Upper lobe of left lung (tissue), 6 donors: ENCODE data around the gene TLR9. TPM values are rescaled to one million over a fixed set of nuclear protein-coding genes. Genes with fewer than 3 reads are reported as not detected.

Experiments
- ATAC-seq, 2 donors: fragments of 200-7000 bp; cut with Tn5 transposase; one replicate each; pipeline ENCODE4 v1.9.1; 2022; ENCODE audit warnings: mild to moderate bottlenecking in 2 of 2, moderate library complexity in 2 of 2; ENCODE audit not compliant: low FRiP score in 2 of 2
- DNase-seq, 2 donors: peaks; one replicate each; pipeline ENCODE4 v3.0.0-alpha.2; 2019 to 2020
- H3K27ac ChIP-seq, 4 donors: fragments of 200-600 bp; sonication (generic); one replicate each; pipeline ENCODE4 v1.5.1; 2016 to 2019
- H3K27me3 ChIP-seq, 4 donors: fragments of 200-600 bp; sonication (generic); one replicate each; pipeline ENCODE4 v1.5.1; 2017 to 2019
- H3K36me3 ChIP-seq, 4 donors: fragments of 200-600 bp; sonication (generic); one replicate each; pipeline ENCODE4 v1.5.1; 2016 to 2019
- H3K4me1 ChIP-seq, 4 donors: fragments of 200-600 bp; sonication (generic); one replicate each; pipeline ENCODE4 v1.5.1; 2018 to 2019
- H3K4me3 ChIP-seq, 4 donors: fragments of 200-600 bp; sonication (generic); one replicate each; pipeline ENCODE4 v1.5.1; 2017 to 2019; ENCODE audit warnings: mild to moderate bottlenecking in 2 of 4, moderate library complexity in 1 of 4
- H3K9me3 ChIP-seq, 4 donors: fragments of 200-600 bp; sonication (generic); one replicate each; pipeline ENCODE4 v1.5.1; 2018 to 2019
- EP300 ChIP-seq, 4 donors: sonication (generic); formaldehyde crosslinking; IDR thresholded peaks; one replicate each; pipeline ENCODE4 v1.5.1; 2017; ENCODE audit warnings: antibody characterized with exemption in 4 of 4, control low read depth in 2 of 4
- POLR2A ChIP-seq, 4 donors: fragments of 450-650 bp; IDR thresholded peaks; one replicate each; pipeline ENCODE4 v1.5.1; 2016 to 2017; ENCODE audit warnings: antibody characterized with exemption in 4 of 4, mild to moderate bottlenecking in 2 of 4
- POLR2AphosphoS5 ChIP-seq, 2 donors: sonication (generic); formaldehyde crosslinking; IDR thresholded peaks; one replicate each; pipeline ENCODE4 v1.5.1; 2017; ENCODE audit warnings: antibody characterized with exemption in 2 of 2
- WGBS, 2 donors: methylation state at CpG; one replicate each; pipeline ENCODE4 v1.1.5; 2017 to 2018; 5-methylcytosine and 5-hydroxymethylcytosine counted together
- total RNA-seq, 6 donors: library from RNA; depleted of rRNA in 4 of 6; stranded (reverse); fragments of >200 nt in 4 of 6; gene quantifications; one replicate each; pipeline versions ENCODE4 v1.1.0 to v1.2.1, GENCODE V29; 2016 to 2021
- TF ChIP-seq, protein P1 (sequence below), 6 experiments: fragments of 450-650 bp in 4 of 6; fragments of 200-600 bp in 2 of 6; sonication (generic) in 2 of 6; IDR thresholded peaks; one replicate each; pipeline ENCODE4 v1.5.1; 2016 to 2019; ENCODE audit warnings: antibody characterized with exemption in 6 of 6
- donor health status: DM: no; HTN: no; CAD: no; lungs with moderate emphysema.
- donor health status: DM: no; HTN: yes; CAD: no; lungs with severe emphysema.

Gene TLR9
- total RNA-seq, 6 donors from 2014 or later = 0.29 to 1.1 TPM; not detected in 4

- H3K36me3 ChIP-seq = peaks cover 25 to 69% (median 53%) of the 10 kb centered on the region in 4 donors
- no peak overlapping the region for H3K4me3 ChIP-seq
- peak in 1 of 4 donors; percentile 15 for TF ChIP-seq EP300 (IDR thresholded peaks at IDR 0.05)
- no peak for TF ChIP-seq POLR2A (IDR thresholded peaks at IDR 0.05)
- peak in 1 of 2 donors; percentile 27 for TF ChIP-seq POLR2AphosphoS5 (IDR thresholded peaks at IDR 0.05)
- WGBS, 2 donors = 68 to 76% methylated on average over 7 of the region's 7 CpGs
- no peak for ATAC-seq
- no peak for DNase-seq
- no peaks in the 10 kb centered on the region for H3K9me3 ChIP-seq
- H3K4me1 ChIP-seq = peaks cover 50 to 68% (median 52%) of the 10 kb centered on the region in 4 donors
- peak overlapping the region; percentile 22 to 73 (median 32) for H3K27ac ChIP-seq
- no peaks in the 10 kb centered on the region for H3K27me3 ChIP-seq
Observed at GRCh38 chr3:52268036-52268435, 42.6 kb upstream of the TLR9 start.

DNA sequence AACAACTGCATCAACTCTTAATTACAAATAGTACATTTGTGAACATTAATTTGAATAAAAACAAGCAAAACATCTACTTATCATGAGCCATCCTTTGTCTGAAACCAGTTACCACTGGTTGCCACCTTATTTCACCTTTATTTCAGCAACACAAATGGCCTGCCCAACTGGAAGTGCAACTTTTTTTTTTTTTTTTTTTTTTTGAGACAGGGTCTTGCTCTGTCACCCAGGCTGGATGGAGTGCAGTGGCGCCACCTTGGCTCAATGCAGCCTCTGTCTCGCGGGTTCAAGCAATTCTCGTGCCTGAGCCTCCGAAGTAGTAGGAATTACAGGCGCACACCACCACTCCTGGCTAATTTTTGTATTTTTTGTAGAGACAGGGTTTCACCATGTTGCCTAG, 39.9 kb upstream of the TLR9 start:
- ATAC-seq (no peak), DNase-seq (no peak)
- WGBS, 2 donors = 89% methylated on average over 6 of the region's 6 CpGs
- Histone ChIP-seq H3K27me3 (no peaks in the 10 kb centered on the region), H3K4me1 (peaks cover 25 to 45% (median 26%) of the 10 kb centered on the region in 4 donors), H3K4me3 (no peak overlapping the region), H3K36me3 (peaks cover 34 to 91% (median 75%) of the 10 kb centered on the region in 4 donors), H3K9me3 (no peaks in the 10 kb centered on the region), H3K27ac (peak overlapping the region in 1 of 4 donors; percentile 13)
- TF ChIP-seq POLR2A (IDR thresholded peaks at IDR 0.05) (no peak), POLR2AphosphoS5 (IDR thresholded peaks at IDR 0.05) (no peak), EP300 (IDR thresholded peaks at IDR 0.05) (no peak)
- TF ChIP-seq, protein P1, sequence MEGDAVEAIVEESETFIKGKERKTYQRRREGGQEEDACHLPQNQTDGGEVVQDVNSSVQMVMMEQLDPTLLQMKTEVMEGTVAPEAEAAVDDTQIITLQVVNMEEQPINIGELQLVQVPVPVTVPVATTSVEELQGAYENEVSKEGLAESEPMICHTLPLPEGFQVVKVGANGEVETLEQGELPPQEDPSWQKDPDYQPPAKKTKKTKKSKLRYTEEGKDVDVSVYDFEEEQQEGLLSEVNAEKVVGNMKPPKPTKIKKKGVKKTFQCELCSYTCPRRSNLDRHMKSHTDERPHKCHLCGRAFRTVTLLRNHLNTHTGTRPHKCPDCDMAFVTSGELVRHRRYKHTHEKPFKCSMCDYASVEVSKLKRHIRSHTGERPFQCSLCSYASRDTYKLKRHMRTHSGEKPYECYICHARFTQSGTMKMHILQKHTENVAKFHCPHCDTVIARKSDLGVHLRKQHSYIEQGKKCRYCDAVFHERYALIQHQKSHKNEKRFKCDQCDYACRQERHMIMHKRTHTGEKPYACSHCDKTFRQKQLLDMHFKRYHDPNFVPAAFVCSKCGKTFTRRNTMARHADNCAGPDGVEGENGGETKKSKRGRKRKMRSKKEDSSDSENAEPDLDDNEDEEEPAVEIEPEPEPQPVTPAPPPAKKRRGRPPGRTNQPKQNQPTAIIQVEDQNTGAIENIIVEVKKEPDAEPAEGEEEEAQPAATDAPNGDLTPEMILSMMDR (IDR thresholded peaks at IDR 0.05) = no peak

DNA sequence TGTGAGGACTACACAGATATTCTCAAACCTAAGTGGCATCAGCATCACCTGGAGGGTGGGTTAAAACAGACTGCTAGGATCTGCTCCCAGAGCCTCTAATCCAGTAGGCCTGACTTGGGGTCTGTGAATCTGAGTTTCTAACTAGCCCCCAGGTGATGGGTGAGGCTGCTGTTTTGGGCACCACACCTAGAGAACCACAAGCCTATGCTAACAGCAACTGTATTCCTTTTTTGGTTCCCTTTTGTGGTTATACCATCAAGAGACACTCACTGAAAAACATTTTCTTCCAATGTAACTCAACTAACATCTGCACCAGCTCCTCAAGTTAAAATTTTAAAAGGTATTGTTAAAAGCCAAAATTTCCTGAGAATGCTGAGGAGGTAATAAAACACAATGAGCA, 37.0 kb upstream of the TLR9 start:
- H3K36me3 ChIP-seq = peaks cover 63 to 99% (median 87%) of the 10 kb centered on the region in 4 donors

GRCh38 chr3:52259448-52259847, 34.0 kb upstream of the TLR9 start:
- peaks cover 69 to 100% (median 85%) of the 10 kb centered on the region in 4 donors for H3K36me3 ChIP-seq
- ATAC-seq = no peak
- 96 to 97% methylated on average over 4 of the region's 4 CpGs for WGBS, 2 donors

More for the DNA sequence above, 37.0 kb upstream of the TLR9 start:
- ATAC-seq (no peak), DNase-seq (no peak)
- no peak for TF ChIP-seq EP300 (IDR thresholded peaks at IDR 0.05)
- TF ChIP-seq POLR2AphosphoS5 (IDR thresholded peaks at IDR 0.05) = no peak
- no peak overlapping the region for H3K4me3 ChIP-seq
- H3K27ac ChIP-seq = no peak overlapping the region
- H3K4me1 ChIP-seq = peaks cover 0 to 16% (median 2%) of the 10 kb centered on the region in 4 donors
- H3K27me3 ChIP-seq = no peaks in the 10 kb centered on the region
- H3K9me3 ChIP-seq = no peaks in the 10 kb centered on the region

DNA sequence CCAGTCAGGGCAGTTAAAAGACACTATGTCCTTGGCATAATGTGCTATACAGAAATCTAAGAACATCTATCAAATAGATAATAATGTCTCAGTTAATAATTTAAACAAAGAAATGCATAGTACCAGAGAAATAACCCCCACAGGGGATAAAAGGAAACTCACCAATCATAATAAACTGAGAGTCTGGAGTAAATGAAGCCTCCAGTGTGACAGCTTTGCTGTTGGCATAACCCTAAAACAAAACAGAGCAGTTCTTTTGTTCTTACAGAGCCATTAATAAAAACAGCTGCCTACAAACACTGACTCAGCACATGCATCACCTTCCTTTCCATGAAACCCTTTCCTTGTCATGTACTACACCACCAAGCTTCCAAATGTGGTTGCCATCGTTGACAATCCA, 33.6 kb upstream of the TLR9 start:
- no peaks in the 10 kb centered on the region for H3K27me3 ChIP-seq
- DNase-seq (no peak), ATAC-seq (no peak)
- no peak overlapping the region for H3K4me3 ChIP-seq
- peaks cover 1 to 20% (median 3%) of the 10 kb centered on the region in 4 donors for H3K4me1 ChIP-seq
- no peak for TF ChIP-seq EP300 (IDR thresholded peaks at IDR 0.05)
- no peak for TF ChIP-seq POLR2A (IDR thresholded peaks at IDR 0.05)
- TF ChIP-seq, protein P1 (IDR thresholded peaks at IDR 0.05) = no peak
- no peak for TF ChIP-seq POLR2AphosphoS5 (IDR thresholded peaks at IDR 0.05)
- H3K36me3 ChIP-seq = peaks cover 66 to 100% (median 84%) of the 10 kb centered on the region in 4 donors
- no peaks in the 10 kb centered on the region for H3K9me3 ChIP-seq
- 53 to 63% methylated on average over 1 of the region's 1 CpG for WGBS, 2 donors
- no peak overlapping the region for H3K27ac ChIP-seq

More at GRCh38 chr3:52259448-52259847, 34.0 kb upstream of the TLR9 start:
- no peak for TF ChIP-seq POLR2A (IDR thresholded peaks at IDR 0.05)
- TF ChIP-seq POLR2AphosphoS5 (IDR thresholded peaks at IDR 0.05) = no peak
- TF ChIP-seq, protein P1 (IDR thresholded peaks at IDR 0.05) = no peak
- no peak for TF ChIP-seq EP300 (IDR thresholded peaks at IDR 0.05)
- Histone ChIP-seq H3K4me3 (no peak overlapping the region), H3K27me3 (no peaks in the 10 kb centered on the region), H3K27ac (no peak overlapping the region), H3K9me3 (no peaks in the 10 kb centered on the region), H3K4me1 (peaks cover 0 to 16% (median 2%) of the 10 kb centered on the region in 4 donors)
- no peak for DNase-seq

DNA sequence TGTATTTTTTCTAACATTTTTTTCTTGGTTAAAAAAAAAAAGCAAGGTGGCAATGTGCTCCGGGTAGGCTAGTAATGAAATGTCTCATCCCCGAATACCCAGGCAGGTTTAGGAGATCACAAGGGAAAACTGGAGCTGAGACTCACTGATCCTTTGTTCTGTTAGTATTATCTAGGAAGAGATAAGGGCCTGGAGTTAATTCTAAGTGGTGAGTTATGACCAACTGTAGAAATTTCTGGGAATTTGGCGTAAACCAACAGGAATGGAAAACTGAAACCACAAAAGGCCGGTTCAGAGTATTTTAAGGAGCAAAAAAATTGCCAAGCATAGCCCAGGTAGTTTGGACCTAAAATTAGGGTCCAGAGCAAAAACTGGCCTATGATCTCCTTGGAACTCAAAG, 32.5 kb upstream of the TLR9 start:
- TF ChIP-seq POLR2AphosphoS5 (IDR thresholded peaks at IDR 0.05) (no peak), POLR2A (IDR thresholded peaks at IDR 0.05) (no peak), EP300 (IDR thresholded peaks at IDR 0.05) (no peak)
- TF ChIP-seq, protein P1 (IDR thresholded peaks at IDR 0.05) = no peak
- 84 to 89% methylated on average over 4 of the region's 4 CpGs for WGBS, 2 donors

More for the DNA sequence above, 32.5 kb upstream of the TLR9 start:
- Histone ChIP-seq H3K4me1 (peaks cover 3 to 22% (median 9%) of the 10 kb centered on the region in 4 donors), H3K36me3 (peaks cover 57 to 100% (median 83%) of the 10 kb centered on the region in 4 donors), H3K27ac (no peak overlapping the region), H3K4me3 (no peak overlapping the region), H3K27me3 (no peaks in the 10 kb centered on the region), H3K9me3 (no peaks in the 10 kb centered on the region)
- no peak for DNase-seq
- no peak for ATAC-seq
